22Rv1 (cell line): Measurements from ENCODE around the gene SYNE3.

Experiments
- ZFX ChIP-seq: fragments of 450-650 bp; IDR thresholded peaks from 2 replicates; pipeline ENCODE4 v1.6.1; 2017; ENCODE audit warnings: antibody characterized with exemption, borderline replicate concordance
- TF ChIP-seq, protein P1 (sequence below): fragments of 450-650 bp; IDR thresholded peaks from 2 replicates; pipeline ENCODE4 v1.5.1; 2017; ENCODE audit warnings: mild to moderate bottlenecking

- TF ChIP-seq, protein P1, sequence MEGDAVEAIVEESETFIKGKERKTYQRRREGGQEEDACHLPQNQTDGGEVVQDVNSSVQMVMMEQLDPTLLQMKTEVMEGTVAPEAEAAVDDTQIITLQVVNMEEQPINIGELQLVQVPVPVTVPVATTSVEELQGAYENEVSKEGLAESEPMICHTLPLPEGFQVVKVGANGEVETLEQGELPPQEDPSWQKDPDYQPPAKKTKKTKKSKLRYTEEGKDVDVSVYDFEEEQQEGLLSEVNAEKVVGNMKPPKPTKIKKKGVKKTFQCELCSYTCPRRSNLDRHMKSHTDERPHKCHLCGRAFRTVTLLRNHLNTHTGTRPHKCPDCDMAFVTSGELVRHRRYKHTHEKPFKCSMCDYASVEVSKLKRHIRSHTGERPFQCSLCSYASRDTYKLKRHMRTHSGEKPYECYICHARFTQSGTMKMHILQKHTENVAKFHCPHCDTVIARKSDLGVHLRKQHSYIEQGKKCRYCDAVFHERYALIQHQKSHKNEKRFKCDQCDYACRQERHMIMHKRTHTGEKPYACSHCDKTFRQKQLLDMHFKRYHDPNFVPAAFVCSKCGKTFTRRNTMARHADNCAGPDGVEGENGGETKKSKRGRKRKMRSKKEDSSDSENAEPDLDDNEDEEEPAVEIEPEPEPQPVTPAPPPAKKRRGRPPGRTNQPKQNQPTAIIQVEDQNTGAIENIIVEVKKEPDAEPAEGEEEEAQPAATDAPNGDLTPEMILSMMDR: no peak
- TF ChIP-seq ZFX: no peak
Measured at GRCh38 chr14:95513291-95513690, 3.2 kb downstream of the SYNE3 start.
